K562 (cell line): ENCODE measurements around the gene GBF1. TPM values are rescaled to one million over a fixed set of nuclear protein-coding genes. Genes with fewer than 3 reads are reported as not detected.
A peak's percentile ranks its signal among the peaks of the same experiment; 100 is the strongest.

Experiments used
- ATAC-seq: fragments of 200-7000 bp; cut with Tn5 transposase; 3 replicates; pipeline ENCODE4 v1.9.1; 2020; ENCODE audit warnings: moderate library complexity
- BruUV-seq: library from RNA; stranded (reverse); fragments of 400-500 nt; replicated peaks from 2 replicates; lab custom pipeline; 2021; lab: Mats Ljungman, UMichigan
- CTCF ChIA-PET: fragments of 300-600 bp; formaldehyde crosslinking; extraction: SDS; loops from one replicate; lab custom pipeline; 2021; ENCODE audit warnings: low intra/inter-chr PET ratio; lab: Yijun Ruan, JAX
- POLR2A ChIA-PET: fragments of 300-600, 350-650 bp; sonication (Branson Sonifier 250); formaldehyde crosslinking; extraction: SDS; loops from one replicate; lab custom pipeline; 2021; ENCODE audit warnings: antibody characterized with exemption, inconsistent platforms; lab: Yijun Ruan, JAX
- DNase-seq, 4 experiments: peaks; one replicate each; pipeline versions ENCODE4 v3.0.0 to v3.0.0-alpha.2; 2011 to 2018; ENCODE audit warnings: low spot score in 3 of 4, mixed read lengths in 3 of 4; ENCODE audit errors: extremely low read depth in 1 of 4
- FAIRE-seq: peaks from 2 replicates; lab custom pipeline; 2011; peaks lifted over from hg19 to GRCh38; lab: Jason Lieb, UNC
- H2AFZ ChIP-seq: 2 replicates; pipeline ENCODE4 v1.6.0; 2011; ENCODE audit warnings: low read depth, low read length, control low read depth, inconsistent platforms
- H3K27ac ChIP-seq: fragments of 200-600 bp; 3 replicates; pipeline ENCODE4 v1.8.0; 2011; ENCODE audit warnings: low read depth, mild to moderate bottlenecking, control low read depth, inconsistent platforms, low read length, moderate library complexity, mixed read lengths; ENCODE audit errors: extremely low read depth
- H3K27me3 ChIP-seq, 2 experiments: fragments of 300-600 bp in 1 of 2; 2 replicates in 1 of 2; 3 replicates in 1 of 2; pipeline versions ENCODE4 v1.6.0 to v1.8.0; 2011; ENCODE audit warnings: inconsistent platforms in 2 of 2, low read length in 2 of 2, mild to moderate bottlenecking in 1 of 2, mixed read lengths in 1 of 2, moderate library complexity in 1 of 2; ENCODE audit not compliant: control insufficient read depth in 2 of 2, insufficient read depth in 2 of 2
- H3K36me3 ChIP-seq: fragments of 300-600 bp; 3 replicates; pipeline ENCODE4 v1.8.0; 2011; ENCODE audit warnings: mild to moderate bottlenecking, low read length, inconsistent platforms; ENCODE audit not compliant: control insufficient read depth, insufficient read depth
- H3K4me1 ChIP-seq, 2 experiments: fragments of 200-600 bp in 1 of 2; replicated peaks in 1 of 2; 2 replicates in 1 of 2; 3 replicates in 1 of 2; pipeline versions ENCODE4 v1.5.1 to v1.8.0; 2011; ENCODE audit warnings: inconsistent platforms in 2 of 2, low read length in 2 of 2, mild to moderate bottlenecking in 1 of 2, mixed read lengths in 1 of 2, moderate library complexity in 1 of 2; ENCODE audit not compliant: control insufficient read depth in 2 of 2, insufficient read depth in 2 of 2
- H3K4me2 ChIP-seq: 2 replicates; pipeline ENCODE4 v1.6.1; 2011; ENCODE audit warnings: low read length, control low read depth, inconsistent platforms, mixed read lengths; ENCODE audit not compliant: insufficient read depth
- H3K4me3 ChIP-seq: fragments of 200-600 bp; sonication (generic), shearing (Covaris generic); 2 replicates; pipeline ENCODE4 v1.5.1; 2016; ENCODE audit warnings: control low read depth, inconsistent platforms
- H3K79me2 ChIP-seq: fragments of 200-600 bp; 3 replicates; pipeline ENCODE4 v1.8.0; 2011; ENCODE audit warnings: low read length, inconsistent platforms; ENCODE audit not compliant: control insufficient read depth, insufficient read depth
- H3K9ac ChIP-seq, 2 experiments: 2 replicates each; pipeline versions ENCODE4 v1.6.0 to v1.6.1; 2011; ENCODE audit warnings: low read depth in 2 of 2, low read length in 2 of 2, control low read depth in 1 of 2, inconsistent platforms in 1 of 2, mild to moderate bottlenecking in 1 of 2, mixed read lengths in 1 of 2; ENCODE audit not compliant: insufficient read depth in 1 of 2
- H3K9me1 ChIP-seq: one replicate; pipeline ENCODE4 v1.6.0; 2011; ENCODE audit warnings: inconsistent platforms, mild to moderate bottlenecking, low read length, moderate library complexity; ENCODE audit not compliant: control insufficient read depth, insufficient read depth
- H3K9me3 ChIP-seq: replicated peaks from 2 replicates; pipeline ENCODE4 v1.5.1; 2011; ENCODE audit warnings: low read depth, low read length, inconsistent platforms; ENCODE audit not compliant: control insufficient read depth, insufficient read depth
- H4K20me1 ChIP-seq: replicated peaks from 2 replicates; pipeline ENCODE4 v1.6.1; 2011; ENCODE audit warnings: low read length, inconsistent platforms, mixed read lengths; ENCODE audit not compliant: control insufficient read depth, insufficient read depth
- ARID1B ChIP-seq: fragments of 450-650 bp; IDR thresholded peaks from 2 replicates; pipeline ENCODE4 v1.6.1; 2016; ENCODE audit warnings: antibody characterized with exemption, mild to moderate bottlenecking, inconsistent platforms
- ASH1L ChIP-seq: fragments of 450-650 bp; IDR thresholded peaks from 2 replicates; pipeline ENCODE4 v1.6.1; 2018; ENCODE audit warnings: borderline replicate concordance, mild to moderate bottlenecking, low read depth; ENCODE audit not compliant: partially characterized antibody
- CAMTA2 ChIP-seq: fragments of 250-450 bp; sonication (Bioruptor Pico); conservative IDR thresholded peaks from 2 replicates; pipeline ENCODE4 v1.5.1; 2022
- CCNT2 ChIP-seq: IDR thresholded peaks from 2 replicates; pipeline ENCODE4 v1.6.1; 2011; ENCODE audit warnings: borderline replicate concordance, low read depth, mild to moderate bottlenecking, moderate library complexity, mixed read lengths, low read length; ENCODE audit not compliant: insufficient read length; ENCODE audit errors: extremely low read depth
- FOXP1 ChIP-seq: sonication (generic); formaldehyde crosslinking; IDR thresholded peaks from 2 replicates; pipeline ENCODE4 v1.8.0; 2022; ENCODE audit warnings: mild to moderate bottlenecking, missing genetic modification reagents
- GABPA ChIP-seq: fragments of 200-800 bp; sonication (Bioruptor generic); conservative IDR thresholded peaks from 2 replicates; pipeline ENCODE4 v1.6.1; 2016; ENCODE audit warnings: low read depth, missing genetic modification characterization, missing compliant biosample characterization
- HNRNPK ChIP-seq: fragments of 200-400 bp; formaldehyde crosslinking; IDR thresholded peaks from one replicate; pipeline ENCODE4 v1.6.1; 2018; ENCODE audit warnings: mild to moderate bottlenecking, low read depth, low read length; ENCODE audit not compliant: poor library complexity, severe bottlenecking
- KLF6 ChIP-seq: fragments of 250-450 bp; sonication (Bioruptor Pico); IDR thresholded peaks from 2 replicates; pipeline ENCODE4 v1.4.0; 2020; ENCODE audit warnings: mild to moderate bottlenecking, moderate library complexity, borderline replicate concordance
- NCOA4 ChIP-seq: fragments of 450-650 bp; IDR thresholded peaks from 2 replicates; pipeline ENCODE4 v1.6.1; 2018; ENCODE audit warnings: mild to moderate bottlenecking; ENCODE audit not compliant: partially characterized antibody
- NR4A1 ChIP-seq, 2 experiments: fragments of 250-450 bp in 1 of 2; fragments of 450-650 bp in 1 of 2; sonication (Bioruptor Pico) in 1 of 2; IDR thresholded peaks; 2 replicates each; pipeline versions ENCODE4 v1.4.0 to v1.6.1; 2016 to 2020; ENCODE audit warnings: mild to moderate bottlenecking in 2 of 2, missing compliant biosample characterization in 1 of 2, missing genetic modification characterization in 1 of 2, moderate library complexity in 1 of 2
- RBBP5 ChIP-seq: fragments of 200-600 bp; sonication (generic); IDR thresholded peaks from 2 replicates; pipeline ENCODE4 v1.6.1; 2012; ENCODE audit warnings: borderline replicate concordance, mild to moderate bottlenecking, low read length, control low read depth, inconsistent platforms; ENCODE audit not compliant: insufficient read depth, poor library complexity, severe bottlenecking
- RFX7 ChIP-seq: fragments of 250-450 bp; sonication (Bioruptor Pico); IDR thresholded peaks from 2 replicates; pipeline ENCODE4 v1.5.1; 2021; ENCODE audit warnings: mild to moderate bottlenecking
- SMAD4 ChIP-seq: fragments of 250-450 bp; sonication (Bioruptor Pico); conservative IDR thresholded peaks from 2 replicates; pipeline ENCODE4 v1.8.0; 2021; ENCODE audit warnings: inconsistent platforms, mild to moderate bottlenecking, moderate library complexity
- XRCC3 ChIP-seq: fragments of 450-650 bp; IDR thresholded peaks from 2 replicates; pipeline ENCODE4 v1.6.1; 2017; ENCODE audit warnings: mild to moderate bottlenecking, moderate library complexity
- ZSCAN32 ChIP-seq: fragments of 450-650 bp; formaldehyde crosslinking; IDR thresholded peaks from 2 replicates; pipeline ENCODE4 v1.4.0; 2020; ENCODE audit warnings: mild to moderate bottlenecking, moderate library complexity
- WGBS: fragments of 100-300 bp; shearing (Covaris generic); methylation state at CpG from one replicate; pipeline ENCODE4 v1.1.6; 2016; ENCODE audit warnings: low coverage, mixed read lengths; ENCODE audit not compliant: insufficient coverage; ENCODE audit errors: missing lambda C conversion rate; 5-methylcytosine and 5-hydroxymethylcytosine counted together
- in situ Hi-C: fragments of 300-500 bp; cut with MboI; formaldehyde crosslinking; loops from 4 replicates; pipeline ENCODE4 v1.15.0; 2018; ENCODE audit warnings: inconsistent platforms, mixed read lengths
- intact Hi-C: fragments of 100-400 bp; cut with micrococcal nuclease; formaldehyde crosslinking; loops from 2 replicates; pipeline ENCODE4 v1.14.2; 2022
- polyA plus RNA-seq, 8 experiments: library from polyadenylated mRNA; depleted of rRNA in 4 of 8; stranded (reverse) in 5 of 8; unstranded in 3 of 8; fragments of >200 nt; fragmentation: Nextera tagmentation in 2 of 8; fragmentation: Illumina TruSeq in 1 of 8; extraction: Ambion mirVana in 2 of 8; extraction: Trizol in 1 of 8; gene quantifications; 2 replicates each; pipeline versions ENCODE4 v1.2.1 to v1.2.3, GENCODE V29; 2011 to 2014; ENCODE audit warnings: inconsistent platforms in 1 of 8, missing spikeins in 1 of 8
- total RNA-seq, 7 experiments: library from RNA; depleted of rRNA in 6 of 7; stranded (reverse); fragments of >200 nt in 6 of 7; fragmentation: Illumina TruSeq in 2 of 7; extraction: Trizol in 2 of 7; gene quantifications; 2 replicates each; pipeline versions ENCODE4 v1.2.1 to v1.2.3, GENCODE V29; 2011 to 2021; ENCODE audit warnings: low replicate concordance in 1 of 7
- TF ChIP-seq, protein P1 (sequence below), 2 experiments: IDR thresholded peaks; 2 replicates each; pipeline ENCODE4 v1.6.1; 2011; ENCODE audit warnings: borderline replicate concordance in 1 of 2, control low read depth in 1 of 2, low read depth in 1 of 2, low read length in 1 of 2, mild to moderate bottlenecking in 1 of 2, mixed read lengths in 1 of 2, moderate library complexity in 1 of 2; ENCODE audit not compliant: insufficient read depth in 1 of 2, insufficient read length in 1 of 2, poor library complexity in 1 of 2, severe bottlenecking in 1 of 2; ENCODE audit errors: extremely low read depth in 1 of 2
- TF ChIP-seq, protein P2 (sequence below): conservative IDR thresholded peaks from 2 replicates; pipeline ENCODE4 v1.6.1; 2011; ENCODE audit warnings: low read depth, mild to moderate bottlenecking, low read length; ENCODE audit not compliant: control insufficient read depth
- TF ChIP-seq, protein P3 (sequence below), 3 experiments: fragments of 200-800 bp in 1 of 3; sonication (Bioruptor generic) in 1 of 3; sonication (generic) in 1 of 3; formaldehyde crosslinking in 1 of 3; IDR thresholded peaks; 2 replicates each; pipeline versions ENCODE4 v1.6.1 to v1.8.0; 2016 to 2022; ENCODE audit warnings: mild to moderate bottlenecking in 2 of 3, missing compliant biosample characterization in 2 of 3, missing genetic modification characterization in 2 of 3, missing genetic modification reagents in 1 of 3

The GBF1 gene
- total and polyA plus RNA-seq, 9 of the 15 experiments (the other 6 are each of a cell fraction or from before 2014, with no cell fraction given): 0.69 to 28.0 (median 10.3) TPM

DNA sequence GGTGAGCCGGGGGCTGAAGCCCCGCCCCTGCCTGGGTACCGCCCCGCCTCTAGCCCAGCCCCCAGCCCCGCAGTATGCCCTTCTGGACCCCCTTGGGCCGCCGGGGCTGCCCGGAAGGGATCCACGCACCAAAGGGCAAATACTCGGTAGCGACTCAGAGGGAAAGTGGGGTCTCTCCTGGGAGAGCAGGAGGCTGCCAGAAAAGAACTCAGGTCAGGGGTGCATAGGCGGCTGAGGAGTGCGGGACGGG, 176.1 kb downstream of the GBF1 start:
- WGBS: 0% methylated on average over 6 of the region's 14 CpGs
- FAIRE-seq (no peak), DNase-seq (no peak), ATAC-seq (no peak)
- intact Hi-C loops (loop anchor here (1.0 to 5.0 kb wide), 2 partner anchors 26 to 41 kb away; partner anchors contain the start of gene NFKB2), in situ Hi-C loops (no loop called here)
- no peaks in the 10 kb centered on the region for H4K20me1 ChIP-seq
- H3K27me3 ChIP-seq: no peaks in the 10 kb centered on the region
- peaks cover 12 to 57% of the 10 kb centered on the region in 2 experiments; a peak in 4 of 5 replicates for H3K4me1 ChIP-seq
- H3K27ac ChIP-seq: peak overlapping the region; percentile 80
- POLR2A ChIA-PET: interaction anchor here (0.9 to 5.3 kb wide), 11 partner anchors 9 to 180 kb away, joined by 3 to 34 read pairs (median 6); partner anchors contain the start of genes C10orf95, CUEDC2, GBF1 and PITX3
- no peaks in the 10 kb centered on the region for H3K9me3 ChIP-seq
- H3K36me3 ChIP-seq: peaks cover 17% of the 10 kb centered on the region; the same call in 2 of the 3 replicates
- no peaks in the 10 kb centered on the region for H3K9me1 ChIP-seq
- H3K9ac ChIP-seq: peak overlapping the region; percentile 65 to 96
- peak overlapping the region; percentile 93 for H3K4me3 ChIP-seq
- peak overlapping the region; percentile 87; the same call in 1 of the 2 replicates for H2AFZ ChIP-seq
- peak overlapping the region; percentile 74 for H3K4me2 ChIP-seq
- TSS peak; percentile 74 for BruUV-seq
- H3K79me2 ChIP-seq: peaks cover 25% of the 10 kb centered on the region
- CTCF ChIA-PET: no interaction called here
- TF ChIP-seq HNRNPK (no peak), ASH1L (no peak), RFX7 (CRISPR knock-in tag) (no peak), SMAD4 (no peak), XRCC3 (no peak), RBBP5 (peak; percentile 41), ZSCAN32 (CRISPR knock-in tag) (no peak), CCNT2 (no peak), KLF6 (CRISPR knock-in tag) (no peak), CAMTA2 (no peak), NCOA4 (no peak), ARID1B (no peak), NR4A1 (CRISPR knock-in tag; IDR thresholded peaks at IDR 0.05) (no peak), NR4A1 (tag; IDR thresholded peaks at IDR 0.05) (no peak), GABPA (tag) (peak; percentile 71), FOXP1 (no peak)
- TF ChIP-seq, protein P1, sequence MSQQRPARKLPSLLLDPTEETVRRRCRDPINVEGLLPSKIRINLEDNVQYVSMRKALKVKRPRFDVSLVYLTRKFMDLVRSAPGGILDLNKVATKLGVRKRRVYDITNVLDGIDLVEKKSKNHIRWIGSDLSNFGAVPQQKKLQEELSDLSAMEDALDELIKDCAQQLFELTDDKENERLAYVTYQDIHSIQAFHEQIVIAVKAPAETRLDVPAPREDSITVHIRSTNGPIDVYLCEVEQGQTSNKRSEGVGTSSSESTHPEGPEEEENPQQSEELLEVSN (IDR thresholded peaks at IDR 0.05; ENCODE audit: borderline replicate concordance in 1 of 2, extremely low read depth in 1 of 2, insufficient read depth in 1 of 2, insufficient read length in 1 of 2, low read depth in 1 of 2, low read length in 1 of 2, poor library complexity in 1 of 2, severe bottlenecking in 1 of 2): no peak
- TF ChIP-seq, protein P2, sequence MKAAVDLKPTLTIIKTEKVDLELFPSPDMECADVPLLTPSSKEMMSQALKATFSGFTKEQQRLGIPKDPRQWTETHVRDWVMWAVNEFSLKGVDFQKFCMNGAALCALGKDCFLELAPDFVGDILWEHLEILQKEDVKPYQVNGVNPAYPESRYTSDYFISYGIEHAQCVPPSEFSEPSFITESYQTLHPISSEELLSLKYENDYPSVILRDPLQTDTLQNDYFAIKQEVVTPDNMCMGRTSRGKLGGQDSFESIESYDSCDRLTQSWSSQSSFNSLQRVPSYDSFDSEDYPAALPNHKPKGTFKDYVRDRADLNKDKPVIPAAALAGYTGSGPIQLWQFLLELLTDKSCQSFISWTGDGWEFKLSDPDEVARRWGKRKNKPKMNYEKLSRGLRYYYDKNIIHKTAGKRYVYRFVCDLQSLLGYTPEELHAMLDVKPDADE: 0 out of 2 replicates have a peak, but pooled peaks have one; percentile 1
- TF ChIP-seq, protein P3, sequence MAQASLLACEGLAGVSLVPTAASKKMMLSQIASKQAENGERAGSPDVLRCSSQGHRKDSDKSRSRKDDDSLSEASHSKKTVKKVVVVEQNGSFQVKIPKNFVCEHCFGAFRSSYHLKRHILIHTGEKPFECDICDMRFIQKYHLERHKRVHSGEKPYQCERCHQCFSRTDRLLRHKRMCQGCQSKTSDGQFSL (CRISPR knock-in tag; IDR thresholded peaks at IDR 0.05): 0 out of 2 replicates have a peak, but pooled peaks have one; percentile 40
- TF ChIP-seq, protein P3 (tag; IDR thresholded peaks at IDR 0.05): no peak
